Measurements from ENCODE around the gene ASCC2.

DNA sequence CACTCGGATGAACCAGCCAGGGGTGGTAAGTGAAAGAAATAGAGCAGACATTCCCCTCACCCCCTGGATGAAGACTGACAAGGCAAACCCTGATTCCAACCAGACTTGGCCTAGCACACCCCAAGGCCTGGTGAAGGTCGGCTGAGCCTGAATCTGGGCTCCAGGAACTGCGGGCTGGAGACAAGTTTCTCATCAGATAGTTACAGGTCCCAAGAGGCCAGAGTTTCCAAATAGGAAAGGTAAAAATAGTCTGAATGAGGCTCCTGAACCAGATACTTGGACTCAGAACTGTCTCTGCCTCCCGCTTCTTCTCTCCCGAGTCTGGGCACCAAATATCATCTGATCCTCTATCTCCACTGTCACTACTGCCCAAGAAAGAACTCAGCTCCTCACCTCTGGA is 79.1 kb downstream of the ASCC2 start:
- TF ChIP-seq TCF4 (CRISPR knock-in tag; IDR thresholded peaks at IDR 0.05; ENCODE audit: borderline replicate concordance), result no peak
- TF ChIP-seq, protein P1, sequence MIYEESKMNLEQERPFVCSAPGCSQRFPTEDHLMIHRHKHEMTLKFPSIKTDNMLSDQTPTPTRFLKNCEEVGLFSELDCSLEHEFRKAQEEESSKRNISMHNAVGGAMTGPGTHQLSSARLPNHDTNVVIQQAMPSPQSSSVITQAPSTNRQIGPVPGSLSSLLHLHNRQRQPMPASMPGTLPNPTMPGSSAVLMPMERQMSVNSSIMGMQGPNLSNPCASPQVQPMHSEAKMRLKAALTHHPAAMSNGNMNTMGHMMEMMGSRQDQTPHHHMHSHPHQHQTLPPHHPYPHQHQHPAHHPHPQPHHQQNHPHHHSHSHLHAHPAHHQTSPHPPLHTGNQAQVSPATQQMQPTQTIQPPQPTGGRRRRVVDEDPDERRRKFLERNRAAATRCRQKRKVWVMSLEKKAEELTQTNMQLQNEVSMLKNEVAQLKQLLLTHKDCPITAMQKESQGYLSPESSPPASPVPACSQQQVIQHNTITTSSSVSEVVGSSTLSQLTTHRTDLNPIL (CRISPR knock-in tag; IDR thresholded peaks at IDR 0.05; ENCODE audit: low read depth), result no peak
- no peak for TF ChIP-seq ZNF70 (CRISPR knock-in tag; IDR thresholded peaks at IDR 0.05)
- TF ChIP-seq, protein P2, sequence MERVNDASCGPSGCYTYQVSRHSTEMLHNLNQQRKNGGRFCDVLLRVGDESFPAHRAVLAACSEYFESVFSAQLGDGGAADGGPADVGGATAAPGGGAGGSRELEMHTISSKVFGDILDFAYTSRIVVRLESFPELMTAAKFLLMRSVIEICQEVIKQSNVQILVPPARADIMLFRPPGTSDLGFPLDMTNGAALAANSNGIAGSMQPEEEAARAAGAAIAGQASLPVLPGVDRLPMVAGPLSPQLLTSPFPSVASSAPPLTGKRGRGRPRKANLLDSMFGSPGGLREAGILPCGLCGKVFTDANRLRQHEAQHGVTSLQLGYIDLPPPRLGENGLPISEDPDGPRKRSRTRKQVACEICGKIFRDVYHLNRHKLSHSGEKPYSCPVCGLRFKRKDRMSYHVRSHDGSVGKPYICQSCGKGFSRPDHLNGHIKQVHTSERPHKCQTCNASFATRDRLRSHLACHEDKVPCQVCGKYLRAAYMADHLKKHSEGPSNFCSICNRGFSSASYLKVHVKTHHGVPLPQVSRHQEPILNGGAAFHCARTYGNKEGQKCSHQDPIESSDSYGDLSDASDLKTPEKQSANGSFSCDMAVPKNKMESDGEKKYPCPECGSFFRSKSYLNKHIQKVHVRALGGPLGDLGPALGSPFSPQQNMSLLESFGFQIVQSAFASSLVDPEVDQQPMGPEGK (CRISPR knock-in tag; IDR thresholded peaks at IDR 0.05; ENCODE audit: borderline replicate concordance), result no peak
- TF ChIP-seq ZFP3 (CRISPR knock-in tag; IDR thresholded peaks at IDR 0.05), result no peak
- no peak for TF ChIP-seq BACH2 (CRISPR knock-in tag; IDR thresholded peaks at IDR 0.05; ENCODE audit: borderline replicate concordance)
- TF ChIP-seq TOX (CRISPR knock-in tag; IDR thresholded peaks at IDR 0.05; ENCODE audit: borderline replicate concordance), result no peak
- no peak for TF ChIP-seq SNAI2 (CRISPR knock-in tag; IDR thresholded peaks at IDR 0.05)
- TF ChIP-seq, protein P3, sequence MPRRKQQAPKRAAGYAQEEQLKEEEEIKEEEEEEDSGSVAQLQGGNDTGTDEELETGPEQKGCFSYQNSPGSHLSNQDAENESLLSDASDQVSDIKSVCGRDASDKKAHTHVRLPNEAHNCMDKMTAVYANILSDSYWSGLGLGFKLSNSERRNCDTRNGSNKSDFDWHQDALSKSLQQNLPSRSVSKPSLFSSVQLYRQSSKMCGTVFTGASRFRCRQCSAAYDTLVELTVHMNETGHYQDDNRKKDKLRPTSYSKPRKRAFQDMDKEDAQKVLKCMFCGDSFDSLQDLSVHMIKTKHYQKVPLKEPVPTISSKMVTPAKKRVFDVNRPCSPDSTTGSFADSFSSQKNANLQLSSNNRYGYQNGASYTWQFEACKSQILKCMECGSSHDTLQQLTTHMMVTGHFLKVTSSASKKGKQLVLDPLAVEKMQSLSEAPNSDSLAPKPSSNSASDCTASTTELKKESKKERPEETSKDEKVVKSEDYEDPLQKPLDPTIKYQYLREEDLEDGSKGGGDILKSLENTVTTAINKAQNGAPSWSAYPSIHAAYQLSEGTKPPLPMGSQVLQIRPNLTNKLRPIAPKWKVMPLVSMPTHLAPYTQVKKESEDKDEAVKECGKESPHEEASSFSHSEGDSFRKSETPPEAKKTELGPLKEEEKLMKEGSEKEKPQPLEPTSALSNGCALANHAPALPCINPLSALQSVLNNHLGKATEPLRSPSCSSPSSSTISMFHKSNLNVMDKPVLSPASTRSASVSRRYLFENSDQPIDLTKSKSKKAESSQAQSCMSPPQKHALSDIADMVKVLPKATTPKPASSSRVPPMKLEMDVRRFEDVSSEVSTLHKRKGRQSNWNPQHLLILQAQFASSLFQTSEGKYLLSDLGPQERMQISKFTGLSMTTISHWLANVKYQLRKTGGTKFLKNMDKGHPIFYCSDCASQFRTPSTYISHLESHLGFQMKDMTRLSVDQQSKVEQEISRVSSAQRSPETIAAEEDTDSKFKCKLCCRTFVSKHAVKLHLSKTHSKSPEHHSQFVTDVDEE (CRISPR knock-in tag; IDR thresholded peaks at IDR 0.05), result no peak
- TF ChIP-seq PPARA (CRISPR knock-in tag; IDR thresholded peaks at IDR 0.05; ENCODE audit: borderline replicate concordance), result no peak
- TF ChIP-seq ISL1 (CRISPR knock-in tag; IDR thresholded peaks at IDR 0.05), result no peak
- no peak for TF ChIP-seq ZFP30 (CRISPR knock-in tag; IDR thresholded peaks at IDR 0.05)
- no peak for TF ChIP-seq ZNF565 (CRISPR knock-in tag; conservative IDR thresholded peaks at IDR 0.05; ENCODE audit: low read depth)

Data from SK-N-SH treated with all-trans-retinoic acid at 6 μM for 48 hours (cell line).